Activated T-helper 1 cell treated with anti-CD3 and anti-CD28 coated beads, Interleukin-12 subunit alpha, Interleukin-12 subunit beta, Interleukin-2, Interleukin-4 antibody, amounts not matched to agents 30 ng/mL and 10 ng/mL and 1 ng/mL, durations not matched to agents 14 hours and 24 hours and 36 hours (primary cell): ENCODE measurements around the gene POLK. TPM values are rescaled to one million over a fixed set of nuclear protein-coding genes. Genes with fewer than 3 reads are reported as not detected.
"Not testable (repeated sequence)": the region's sequence is repeated elsewhere in the genome, so short reads cannot be mapped to it uniquely, and the experiment has no call there.

Experiments
- DNase-seq: peaks from one replicate; pipeline ENCODE4 v3.0.0; 2021; ENCODE audit warnings: low spot score
- H3K27ac Mint-ChIP-seq: one replicate; pipeline ENCODE4 v1.8.0; 2021; ENCODE audit warnings: mild to moderate bottlenecking, mixed read lengths
- H3K27me3 Mint-ChIP-seq: one replicate; pipeline ENCODE4 v1.8.0; 2022; ENCODE audit warnings: mild to moderate bottlenecking, moderate library complexity, mixed read lengths; ENCODE audit not compliant: insufficient read depth
- H3K36me3 Mint-ChIP-seq: one replicate; pipeline ENCODE4 v1.8.0; 2021; ENCODE audit warnings: low read depth, mixed read lengths
- H3K4me1 Mint-ChIP-seq: one replicate; pipeline ENCODE4 v1.8.0; 2021; ENCODE audit warnings: low read depth, mixed read lengths
- H3K4me3 Mint-ChIP-seq: one replicate; pipeline ENCODE4 v1.8.0; 2021; ENCODE audit warnings: mild to moderate bottlenecking, moderate library complexity, mixed read lengths
- H3K9me3 Mint-ChIP-seq: one replicate; pipeline ENCODE4 v1.8.0; 2021; ENCODE audit warnings: mixed read lengths
- intact Hi-C: fragments of 100-400 bp; cut with micrococcal nuclease; formaldehyde crosslinking; loops from one replicate; pipeline ENCODE4 v1.15.1; 2024
- total RNA-seq: library from RNA; stranded (reverse); gene quantifications from 2 replicates; pipeline ENCODE4 v1.2.3, GENCODE V29; 2022

POLK gene
- total RNA-seq, 1 donor from 2014 or later: 40.4 TPM

DNA sequence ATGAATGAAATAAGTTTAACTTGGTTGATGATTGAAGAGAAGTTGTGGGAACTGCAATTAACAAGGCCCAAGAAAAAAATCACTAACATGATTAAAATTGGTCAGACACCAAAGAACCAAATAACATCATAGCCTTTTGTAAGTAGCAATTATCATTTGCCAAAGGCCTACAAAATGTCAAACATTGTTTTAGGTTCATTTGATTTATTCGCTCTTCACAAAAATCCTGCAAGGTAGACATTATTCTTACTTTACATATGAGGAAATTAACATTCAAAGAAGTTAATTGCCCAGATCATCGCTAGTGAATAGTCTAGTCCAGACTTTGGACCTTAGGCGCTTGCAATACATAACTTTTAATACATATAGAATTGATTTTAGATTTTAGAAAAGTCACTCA lies 2.6 kb downstream of the POLK start:
- Mint-ChIP-seq H3K4me1 (peaks cover 61% of the 10 kb centered on the region), H3K36me3 (peaks cover 22% of the 10 kb centered on the region), H3K9me3 (peaks cover 10% of the 10 kb centered on the region), H3K27ac (no peak overlapping the region), H3K4me3 (no peak overlapping the region), H3K27me3 (no peaks in the 10 kb centered on the region)
- intact Hi-C loops: loop anchor here (5.0 kb wide), 4 partner anchors 162 to 937 kb away; partner anchors contain the start of genes GCNT4 and IQGAP2
- DNase-seq: no peak

- H3K4me3 Mint-ChIP-seq: no peak overlapping the region
- H3K9me3 Mint-ChIP-seq: peaks cover 40% of the 10 kb centered on the region
- no peak for DNase-seq
- no peaks in the 10 kb centered on the region for H3K27me3 Mint-ChIP-seq
- no peak overlapping the region for H3K27ac Mint-ChIP-seq
- intact Hi-C loops: no loop called here
- peaks cover 55% of the 10 kb centered on the region for H3K4me1 Mint-ChIP-seq
- H3K36me3 Mint-ChIP-seq: peaks cover 49% of the 10 kb centered on the region
Observed at GRCh38 chr5:75519761-75520160, 8.1 kb downstream of the POLK start.

GRCh38 chr5:75521195-75521594 lies 9.5 kb downstream of the POLK start:
- Mint-ChIP-seq H3K9me3 (peaks cover 40% of the 10 kb centered on the region), H3K4me3 (no peak overlapping the region), H3K27ac (no peak overlapping the region), H3K27me3 (no peaks in the 10 kb centered on the region), H3K4me1 (peaks cover 68% of the 10 kb centered on the region), H3K36me3 (peaks cover 44% of the 10 kb centered on the region)
- intact Hi-C loops: no loop called here
- DNase-seq: no peak

DNA sequence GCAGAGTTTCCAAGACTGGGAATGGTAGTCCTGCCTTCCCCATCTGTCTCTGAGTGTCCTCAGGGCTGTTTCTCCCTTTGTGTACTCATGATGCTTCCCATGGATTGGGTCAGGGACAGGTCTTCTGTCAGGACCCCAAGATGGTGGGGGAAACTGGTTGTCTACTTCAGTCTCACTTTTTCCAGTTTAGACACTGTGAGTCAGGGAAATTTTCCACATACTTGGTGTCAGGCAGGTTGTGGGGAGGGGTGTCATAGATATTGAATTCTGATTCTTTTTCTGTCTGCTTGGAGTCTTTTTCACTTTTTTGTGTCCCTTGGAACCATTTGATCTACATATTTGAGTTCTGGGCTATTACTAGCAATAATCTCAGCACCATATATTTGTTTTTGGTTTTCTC lies 10.3 kb downstream of the POLK start:
- no peaks in the 10 kb centered on the region for H3K27me3 Mint-ChIP-seq
- H3K9me3 Mint-ChIP-seq: peaks cover 40% of the 10 kb centered on the region
- DNase-seq: no peak
- H3K36me3 Mint-ChIP-seq: peaks cover 41% of the 10 kb centered on the region
- intact Hi-C loops: no loop called here
- peak overlapping the region; percentile 54 for H3K27ac Mint-ChIP-seq
- peaks cover 68% of the 10 kb centered on the region for H3K4me1 Mint-ChIP-seq
- H3K4me3 Mint-ChIP-seq: no peak overlapping the region

- Mint-ChIP-seq H3K4me3 (no peak overlapping the region), H3K36me3 (peaks cover 41% of the 10 kb centered on the region), H3K4me1 (peaks cover 66% of the 10 kb centered on the region), H3K27me3 (no peaks in the 10 kb centered on the region), H3K9me3 (peaks cover 39% of the 10 kb centered on the region), H3K27ac (no peak overlapping the region)
- intact Hi-C loops: no loop called here
- no peak for DNase-seq
Observed at GRCh38 chr5:75522542-75522941, 10.9 kb downstream of the POLK start.

GRCh38 chr5:75523275-75523674 lies 11.6 kb downstream of the POLK start:
- Mint-ChIP-seq H3K36me3 (peaks cover 37% of the 10 kb centered on the region), H3K9me3 (peaks cover 32% of the 10 kb centered on the region), H3K4me3 (peak overlapping the region; percentile 49), H3K27ac (peak overlapping the region; percentile 55), H3K27me3 (no peaks in the 10 kb centered on the region), H3K4me1 (peaks cover 58% of the 10 kb centered on the region)
- no peak for DNase-seq
- intact Hi-C loops: no loop called here

DNA sequence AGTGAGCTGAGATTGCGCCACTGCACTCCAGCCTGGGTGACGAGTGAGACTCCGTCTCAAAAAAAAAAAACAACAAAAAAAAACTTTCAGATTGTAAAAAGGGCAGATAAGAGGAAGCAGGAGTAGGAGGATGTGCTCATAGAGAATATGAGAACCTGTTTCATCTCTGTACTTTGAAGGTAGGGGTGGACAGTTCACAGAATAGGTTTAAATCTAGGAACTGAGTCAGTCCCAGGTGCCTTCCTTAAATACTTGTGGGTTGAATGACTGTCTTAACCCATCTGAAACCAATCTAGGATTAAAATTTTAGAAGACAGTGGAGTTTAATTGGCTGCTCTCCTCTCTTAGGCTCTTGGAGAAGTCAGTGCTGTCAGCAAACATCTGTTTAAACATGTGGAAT lies 12.4 kb downstream of the POLK start:
- Mint-ChIP-seq H3K9me3 (peaks cover 32% of the 10 kb centered on the region), H3K4me3 (peak overlapping the region; percentile 49), H3K27me3 (no peaks in the 10 kb centered on the region), H3K36me3 (peaks cover 33% of the 10 kb centered on the region), H3K27ac (peak overlapping the region; percentile 74), H3K4me1 (peaks cover 51% of the 10 kb centered on the region)
- DNase-seq: no peak
- intact Hi-C loops: loop anchor here (1.0 kb wide), 3 partner anchors 13 to 145 kb away; partner anchors contain the start of genes CERT1 and POLK

GRCh38 chr5:75524591-75524990 lies 12.9 kb downstream of the POLK start:
- Mint-ChIP-seq H3K4me1 (peaks cover 46% of the 10 kb centered on the region), H3K9me3 (peaks cover 27% of the 10 kb centered on the region), H3K4me3 (no peak overlapping the region), H3K27ac (no peak overlapping the region), H3K36me3 (peaks cover 29% of the 10 kb centered on the region), H3K27me3 (no peaks in the 10 kb centered on the region)
- no peak for DNase-seq
- intact Hi-C loops: loop anchor here (1.0 kb wide), 3 partner anchors 13 to 145 kb away; partner anchors contain the start of genes CERT1 and POLK

DNA sequence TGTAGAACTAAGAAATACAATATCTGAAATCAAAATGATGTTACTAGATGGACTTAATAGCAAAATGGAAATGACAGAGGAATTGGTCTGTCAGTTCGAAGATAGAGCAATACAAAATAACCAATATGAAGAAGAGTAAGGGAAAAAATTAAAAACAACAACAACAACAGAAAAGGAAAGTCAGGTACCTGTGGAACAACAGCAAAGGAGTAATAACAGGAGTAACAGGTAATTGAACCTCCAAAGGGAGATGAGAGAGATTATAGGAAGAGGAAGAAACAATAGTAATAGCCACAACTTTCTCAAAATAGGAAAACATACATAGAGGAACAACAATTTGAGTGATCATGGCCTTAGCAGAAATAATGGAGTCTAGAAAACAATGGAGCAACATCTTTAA lies 13.7 kb downstream of the POLK start:
- H3K9me3 Mint-ChIP-seq: peaks cover 20% of the 10 kb centered on the region
- no peak for DNase-seq
- intact Hi-C loops: no loop called here
- no peak overlapping the region for H3K4me3 Mint-ChIP-seq
- H3K36me3 Mint-ChIP-seq: peaks cover 24% of the 10 kb centered on the region
- peaks cover 43% of the 10 kb centered on the region for H3K4me1 Mint-ChIP-seq
- no peak overlapping the region for H3K27ac Mint-ChIP-seq
- H3K27me3 Mint-ChIP-seq: no peaks in the 10 kb centered on the region

GRCh38 chr5:75526070-75526469 lies 14.4 kb downstream of the POLK start:
- Mint-ChIP-seq H3K27me3 (no peaks in the 10 kb centered on the region), H3K27ac (no peak overlapping the region), H3K4me3 (no peak overlapping the region), H3K36me3 (peaks cover 19% of the 10 kb centered on the region), H3K4me1 (peaks cover 43% of the 10 kb centered on the region), H3K9me3 (peaks cover 13% of the 10 kb centered on the region)
- intact Hi-C loops: no loop called here
- DNase-seq: no peak

- DNase-seq: no peak
- intact Hi-C loops: no loop called here
- Mint-ChIP-seq H3K27ac (no peak overlapping the region), H3K36me3 (peaks cover 21% of the 10 kb centered on the region), H3K9me3 (peaks cover 20% of the 10 kb centered on the region), H3K4me1 (peaks cover 19% of the 10 kb centered on the region), H3K27me3 (no peaks in the 10 kb centered on the region), H3K4me3 (no peak overlapping the region)
Observed at GRCh38 chr5:75529185-75529584, 17.5 kb downstream of the POLK start.

DNA sequence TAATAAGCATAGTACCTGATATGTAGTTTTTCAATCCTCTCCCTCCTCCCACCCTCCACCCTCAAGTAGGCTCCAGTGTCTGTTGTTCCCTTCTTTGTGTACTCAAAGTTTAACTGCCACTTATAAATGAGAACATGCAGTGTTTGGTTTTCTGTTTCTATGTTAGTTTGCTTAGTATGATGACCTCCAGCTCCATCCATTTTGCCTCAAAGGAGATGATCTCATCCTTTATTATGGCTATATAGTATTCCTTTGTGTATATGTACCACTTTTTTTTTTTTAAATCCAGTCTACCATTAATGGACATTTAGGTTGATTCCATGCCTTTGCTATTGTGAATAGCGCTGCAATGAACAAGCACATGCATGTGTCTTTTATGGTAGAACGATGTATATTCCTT lies 20.5 kb downstream of the POLK start:
- intact Hi-C loops: no loop called here
- no peak for DNase-seq
- Mint-ChIP-seq H3K4me1 (peaks cover 16% of the 10 kb centered on the region), H3K36me3 (peaks cover 35% of the 10 kb centered on the region), H3K27ac (no peak overlapping the region), H3K4me3 (no peak overlapping the region), H3K27me3 (no peaks in the 10 kb centered on the region), H3K9me3 (peaks cover 29% of the 10 kb centered on the region)

GRCh38 chr5:75533716-75534115 lies 22.0 kb downstream of the POLK start:
- H3K27me3 Mint-ChIP-seq, H3K27ac Mint-ChIP-seq, intact Hi-C loops, DNase-seq, H3K4me3 Mint-ChIP-seq: not testable (repeated sequence)
- peaks cover 29% of the 10 kb centered on the region for H3K9me3 Mint-ChIP-seq
- peaks cover 16% of the 10 kb centered on the region for H3K4me1 Mint-ChIP-seq
- peaks cover 35% of the 10 kb centered on the region for H3K36me3 Mint-ChIP-seq

DNA sequence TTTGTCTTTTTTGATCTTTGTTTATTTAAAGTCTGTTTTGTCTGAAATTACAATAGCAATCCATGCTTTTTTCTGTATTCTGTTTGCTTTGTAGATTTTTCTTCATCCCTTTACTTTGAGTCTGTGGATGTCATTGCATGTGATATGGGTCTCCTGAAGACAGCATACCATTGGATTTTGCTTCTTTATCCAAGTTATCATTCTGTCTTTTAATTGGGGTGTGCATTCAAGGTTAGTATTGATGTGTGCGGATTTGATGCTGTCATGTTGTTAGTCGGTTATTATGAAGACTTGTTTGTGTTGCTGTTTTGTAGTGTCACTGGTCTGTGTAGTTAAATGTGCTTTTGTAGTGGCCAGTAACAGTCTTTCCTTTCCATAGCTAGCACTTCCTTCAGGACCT lies 23.0 kb downstream of the POLK start:
- Mint-ChIP-seq H3K36me3 (peaks cover 32% of the 10 kb centered on the region), H3K9me3 (peaks cover 29% of the 10 kb centered on the region), H3K4me3 (no peak overlapping the region), H3K27me3 (no peaks in the 10 kb centered on the region), H3K4me1 (peaks cover 16% of the 10 kb centered on the region), H3K27ac (no peak overlapping the region)
- intact Hi-C loops: no loop called here
- DNase-seq: no peak
